Measurements from ENCODE around the gene LBHD2.

LBHD2 gene

GRCh38 chr14:103101257-103101962 is 17.4 kb downstream of the LBHD2 start:
- Histone ChIP-seq H3K4me3 (no peak overlapping the region), H3K27ac (no peak overlapping the region)

GRCh38 chr14:103101963-103102688 is 18.1 kb downstream of the LBHD2 start:
- Histone ChIP-seq H3K27ac (no peak overlapping the region), H3K4me3 (no peak overlapping the region)

GRCh38 chr14:103102689-103103260 is 18.8 kb downstream of the LBHD2 start:
- Histone ChIP-seq H3K4me3 (no peak overlapping the region), H3K27ac (no peak overlapping the region)

- Histone ChIP-seq H3K4me3 (peak overlapping the region in 4 of 7 experiments; percentile 1 to 26 (median 16)), H3K27ac (no peak overlapping the region)
Measured at GRCh38 chr14:103103461-103104388, 19.7 kb downstream of the LBHD2 start.

- Histone ChIP-seq H3K4me3 (peak overlapping the region in 1 of 7 experiments; percentile 17), H3K27ac (no peak overlapping the region)
Measured at GRCh38 chr14:103104389-103104653, 20.3 kb downstream of the LBHD2 start.

GRCh38 chr14:103104654-103105452 is 20.8 kb downstream of the LBHD2 start:
- Histone ChIP-seq H3K4me3 (peak overlapping the region in 1 of 7 experiments; percentile 17), H3K27ac (no peak overlapping the region)

GRCh38 chr14:103105580-103106150 is 21.7 kb downstream of the LBHD2 start:
- H3K27ac ChIP-seq = no peak overlapping the region
- H3K4me3 ChIP-seq = no peak overlapping the region

- no peak overlapping the region for H3K27ac ChIP-seq
Measured at GRCh38 chr14:103107455-103107854, 23.4 kb downstream of the LBHD2 start.

GRCh38 chr14:103107941-103108748 is 24.1 kb downstream of the LBHD2 start:
- Histone ChIP-seq H3K27ac (no peak overlapping the region), H3K4me3 (no peak overlapping the region)

More at GRCh38 chr14:103107455-103107854, 23.4 kb downstream of the LBHD2 start:
- H3K4me3 ChIP-seq = no peak overlapping the region

GRCh38 chr14:103108749-103109207 is 24.8 kb downstream of the LBHD2 start:
- Histone ChIP-seq H3K4me3 (no peak overlapping the region), H3K27ac (no peak overlapping the region)

- Histone ChIP-seq H3K27ac (peak overlapping the region in 5 of 21 experiments; percentile 8 to 48 (median 31)), H3K4me3 (no peak overlapping the region)
Measured at GRCh38 chr14:103109535-103110441, 25.8 kb downstream of the LBHD2 start.

GRCh38 chr14:103110681-103111231 is 26.7 kb downstream of the LBHD2 start:
- Histone ChIP-seq H3K27ac (peak overlapping the region in 6 of 21 experiments; percentile 23 to 57 (median 39)), H3K4me3 (no peak overlapping the region)

GRCh38 chr14:103111232-103111868 is 27.3 kb downstream of the LBHD2 start:
- Histone ChIP-seq H3K27ac (peak overlapping the region in 5 of 21 experiments; percentile 23 to 57 (median 40)), H3K4me3 (no peak overlapping the region)

GRCh38 chr14:103112400-103113243 is 28.6 kb downstream of the LBHD2 start:
- Histone ChIP-seq H3K27ac (peak overlapping the region in 2 of 21 experiments; percentile 11 to 30), H3K4me3 (no peak overlapping the region)

GRCh38 chr14:103113303-103113702 is 29.3 kb downstream of the LBHD2 start:
- Histone ChIP-seq H3K27ac (no peak overlapping the region), H3K4me3 (no peak overlapping the region)
